Measurements from ENCODE around the gene TASOR. TPM values are rescaled to one million over a fixed set of nuclear protein-coding genes. Genes with fewer than 3 reads are reported as not detected.

TASOR gene
- total RNA-seq, 1 donor from 2014 or later, result 45.6 TPM

DNA sequence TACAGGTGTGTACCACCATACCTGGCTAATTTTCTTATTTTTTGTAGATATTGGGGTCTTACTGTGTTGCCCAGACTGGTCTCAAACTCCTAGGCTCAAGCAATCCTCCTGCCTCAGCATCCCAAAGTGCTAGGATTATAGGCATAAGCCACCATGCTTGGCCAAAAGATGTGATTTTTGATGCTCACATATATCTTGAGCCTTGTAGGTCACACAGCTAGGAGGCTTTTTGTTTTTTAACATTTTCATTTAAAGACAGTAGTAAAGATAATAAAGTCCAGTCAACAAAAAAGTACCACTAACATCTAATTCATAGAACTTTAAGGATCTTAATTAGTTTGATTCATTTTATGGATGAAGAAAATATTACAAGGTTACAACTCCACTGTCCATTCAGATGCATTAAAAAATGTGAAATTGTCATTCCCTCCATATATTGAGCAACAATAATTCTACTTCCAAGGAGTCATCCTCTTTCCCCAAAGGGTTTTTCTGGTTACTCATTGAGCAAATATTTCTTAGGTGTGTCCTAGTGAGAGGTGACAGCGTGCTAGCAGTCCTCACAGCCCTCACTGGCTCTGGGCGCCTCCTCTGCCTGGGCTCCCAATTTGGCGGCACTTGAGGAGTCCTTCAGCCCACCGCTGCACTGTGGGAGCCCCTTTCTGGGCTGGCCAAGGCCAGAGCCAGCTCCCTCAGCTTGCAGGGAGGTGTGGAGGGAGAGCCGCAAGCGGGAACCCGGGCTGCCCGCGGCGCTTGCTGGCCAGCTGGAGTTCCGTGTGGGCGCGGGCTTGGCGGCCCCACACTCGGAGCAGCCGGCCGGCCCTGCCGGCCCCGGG, 8.3 kb upstream of the TASOR start:
- DNase-seq, result no peak
- Mint-ChIP-seq H3K9me3 (ENCODE audit: unreplicated experiment) (no peaks in the 10 kb centered on the region), H3K4me3 (ENCODE audit: unreplicated experiment) (no peak overlapping the region), H3K27ac (ENCODE audit: unreplicated experiment) (no peak overlapping the region), H3K36me3 (ENCODE audit: unreplicated experiment) (no peaks in the 10 kb centered on the region), H3K4me1 (ENCODE audit: low read depth, unreplicated experiment) (no peaks in the 10 kb centered on the region), H3K27me3 (ENCODE audit: unreplicated experiment) (no peaks in the 10 kb centered on the region)
- TF ChIP-seq, protein P1, sequence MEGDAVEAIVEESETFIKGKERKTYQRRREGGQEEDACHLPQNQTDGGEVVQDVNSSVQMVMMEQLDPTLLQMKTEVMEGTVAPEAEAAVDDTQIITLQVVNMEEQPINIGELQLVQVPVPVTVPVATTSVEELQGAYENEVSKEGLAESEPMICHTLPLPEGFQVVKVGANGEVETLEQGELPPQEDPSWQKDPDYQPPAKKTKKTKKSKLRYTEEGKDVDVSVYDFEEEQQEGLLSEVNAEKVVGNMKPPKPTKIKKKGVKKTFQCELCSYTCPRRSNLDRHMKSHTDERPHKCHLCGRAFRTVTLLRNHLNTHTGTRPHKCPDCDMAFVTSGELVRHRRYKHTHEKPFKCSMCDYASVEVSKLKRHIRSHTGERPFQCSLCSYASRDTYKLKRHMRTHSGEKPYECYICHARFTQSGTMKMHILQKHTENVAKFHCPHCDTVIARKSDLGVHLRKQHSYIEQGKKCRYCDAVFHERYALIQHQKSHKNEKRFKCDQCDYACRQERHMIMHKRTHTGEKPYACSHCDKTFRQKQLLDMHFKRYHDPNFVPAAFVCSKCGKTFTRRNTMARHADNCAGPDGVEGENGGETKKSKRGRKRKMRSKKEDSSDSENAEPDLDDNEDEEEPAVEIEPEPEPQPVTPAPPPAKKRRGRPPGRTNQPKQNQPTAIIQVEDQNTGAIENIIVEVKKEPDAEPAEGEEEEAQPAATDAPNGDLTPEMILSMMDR (IDR thresholded peaks at IDR 0.05; ENCODE audit: partially characterized antibody, unreplicated experiment), result no peak

DNA sequence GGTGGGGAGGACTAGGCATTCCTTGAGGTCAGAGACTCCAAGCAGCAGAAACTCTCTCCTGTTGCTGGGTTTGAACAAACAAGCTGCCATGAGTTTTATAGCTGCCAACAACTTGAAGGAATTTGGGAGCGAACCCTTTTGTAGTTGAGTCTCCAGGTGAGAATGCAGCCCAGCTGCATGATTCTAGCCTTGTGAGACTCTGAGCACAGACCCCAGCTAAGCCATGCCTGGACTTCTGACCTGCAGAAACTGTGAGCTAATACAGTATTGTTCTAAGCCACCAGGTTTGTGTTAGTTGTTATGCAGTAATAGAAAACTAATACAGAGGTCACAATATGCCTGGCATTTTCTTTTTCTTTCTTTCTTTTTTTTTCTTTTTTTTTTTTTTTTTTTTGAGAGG, 6.2 kb upstream of the TASOR start:
- H3K9me3 Mint-ChIP-seq (ENCODE audit: unreplicated experiment), result no peaks in the 10 kb centered on the region
- no peak overlapping the region for H3K27ac Mint-ChIP-seq (ENCODE audit: unreplicated experiment)
- no peak overlapping the region for H3K4me3 Mint-ChIP-seq (ENCODE audit: unreplicated experiment)
- H3K4me1 Mint-ChIP-seq (ENCODE audit: low read depth, unreplicated experiment), result no peaks in the 10 kb centered on the region
- TF ChIP-seq, protein P1 (IDR thresholded peaks at IDR 0.05; ENCODE audit: partially characterized antibody, unreplicated experiment), result no peak
- peaks cover under 1% of the 10 kb centered on the region for H3K36me3 Mint-ChIP-seq (ENCODE audit: unreplicated experiment)
- DNase-seq, result no peak
- H3K27me3 Mint-ChIP-seq (ENCODE audit: unreplicated experiment), result no peaks in the 10 kb centered on the region

DNA sequence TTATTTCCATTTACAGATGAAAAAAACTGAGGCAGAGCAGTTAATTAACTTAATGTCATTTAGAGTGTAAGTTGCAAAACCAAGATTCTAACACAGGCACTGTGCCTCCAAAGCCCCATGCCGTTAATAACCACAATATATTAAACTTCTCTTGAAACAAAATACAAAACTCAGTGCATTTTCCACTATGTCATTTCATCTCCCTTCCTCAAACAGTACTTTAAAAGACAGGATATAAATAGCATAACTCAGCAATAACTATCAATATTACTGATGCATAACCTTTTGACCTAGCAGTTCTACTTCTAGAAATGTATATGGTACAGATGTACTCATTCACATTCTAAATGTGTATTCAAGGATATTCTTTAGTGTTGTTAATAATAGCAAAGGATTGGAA, 5.1 kb upstream of the TASOR start:
- no peaks in the 10 kb centered on the region for H3K4me1 Mint-ChIP-seq (ENCODE audit: low read depth, unreplicated experiment)
- peaks cover 6% of the 10 kb centered on the region for H3K9me3 Mint-ChIP-seq (ENCODE audit: unreplicated experiment)
- no peak for DNase-seq
- no peak overlapping the region for H3K27ac Mint-ChIP-seq (ENCODE audit: unreplicated experiment)
- peaks cover 7% of the 10 kb centered on the region for H3K36me3 Mint-ChIP-seq (ENCODE audit: unreplicated experiment)
- H3K4me3 Mint-ChIP-seq (ENCODE audit: unreplicated experiment), result no peak overlapping the region
- TF ChIP-seq, protein P1 (IDR thresholded peaks at IDR 0.05; ENCODE audit: partially characterized antibody, unreplicated experiment), result no peak
- peaks cover 6% of the 10 kb centered on the region for H3K27me3 Mint-ChIP-seq (ENCODE audit: unreplicated experiment)

DNA sequence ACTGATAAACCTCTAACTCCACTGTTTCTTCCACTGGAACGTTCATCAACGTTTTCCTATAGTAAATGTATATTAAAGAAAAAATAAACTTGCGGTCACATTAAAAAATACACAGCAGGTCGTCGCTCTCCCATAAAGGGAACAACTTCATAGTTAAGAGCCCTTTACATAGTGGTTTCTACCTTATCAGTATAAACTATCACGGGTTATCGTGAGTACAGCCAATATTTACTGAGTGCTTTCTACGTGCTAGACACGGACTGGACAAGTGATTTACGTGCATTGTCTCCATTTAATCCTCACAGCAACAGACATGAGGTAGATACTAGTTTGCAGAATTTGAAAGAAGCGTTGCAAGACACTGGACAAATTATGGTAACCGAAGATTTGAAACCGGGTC, 964 bp upstream of the TASOR start:
- Mint-ChIP-seq H3K27me3 (ENCODE audit: unreplicated experiment) (peaks cover 14% of the 10 kb centered on the region), H3K36me3 (ENCODE audit: unreplicated experiment) (peaks cover 7% of the 10 kb centered on the region), H3K4me3 (ENCODE audit: unreplicated experiment) (peak overlapping the region; percentile 75), H3K4me1 (ENCODE audit: low read depth, unreplicated experiment) (peaks cover 4% of the 10 kb centered on the region), H3K27ac (ENCODE audit: unreplicated experiment) (no peak overlapping the region), H3K9me3 (ENCODE audit: unreplicated experiment) (peaks cover 11% of the 10 kb centered on the region)
- TF ChIP-seq, protein P1 (IDR thresholded peaks at IDR 0.05; ENCODE audit: partially characterized antibody, unreplicated experiment), result no peak
- no peak for DNase-seq

DNA sequence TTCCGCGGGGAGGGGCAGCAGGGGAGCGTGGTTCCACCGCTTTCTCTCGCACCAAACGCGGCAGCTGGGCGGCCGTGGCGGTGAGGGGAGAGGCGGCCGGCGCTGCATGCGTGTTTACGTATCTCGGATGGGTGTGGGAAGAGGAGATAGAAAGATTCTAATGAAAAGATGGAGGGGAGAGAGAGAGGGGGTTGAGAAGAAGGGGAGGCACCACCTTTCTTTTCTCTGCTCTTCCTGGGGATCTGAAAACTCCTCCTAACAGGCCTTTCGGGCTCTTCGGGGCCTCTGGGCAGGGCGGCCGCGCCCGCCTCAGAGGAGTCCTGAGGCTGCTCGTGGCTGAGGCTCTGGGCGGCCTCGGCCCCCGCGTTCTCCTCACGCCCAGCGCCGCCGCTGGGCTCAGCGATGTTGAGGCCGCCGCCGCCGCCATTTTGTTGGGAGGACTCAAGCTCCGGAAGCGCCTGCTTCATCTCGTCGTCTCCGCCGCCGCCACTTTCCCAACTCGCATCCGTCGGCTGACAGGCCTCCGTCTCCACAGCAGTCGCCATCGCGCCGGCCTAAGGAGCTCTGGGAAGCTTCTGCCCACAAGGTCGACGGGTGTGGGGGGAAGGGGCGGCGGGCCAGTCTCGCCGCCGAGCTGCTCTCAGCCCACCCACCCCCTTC, 473 bp downstream of the TASOR start:
- TF ChIP-seq, protein P1 (IDR thresholded peaks at IDR 0.05; ENCODE audit: partially characterized antibody, unreplicated experiment), result no peak
- DNase-seq, result peak; percentile 82
- peaks cover 5% of the 10 kb centered on the region for H3K4me1 Mint-ChIP-seq (ENCODE audit: low read depth, unreplicated experiment)
- peaks cover 7% of the 10 kb centered on the region for H3K36me3 Mint-ChIP-seq (ENCODE audit: unreplicated experiment)
- peak overlapping the region; percentile 90 for H3K4me3 Mint-ChIP-seq (ENCODE audit: unreplicated experiment)
- H3K27me3 Mint-ChIP-seq (ENCODE audit: unreplicated experiment), result peaks cover 14% of the 10 kb centered on the region
- peak overlapping the region; percentile 95 for H3K27ac Mint-ChIP-seq (ENCODE audit: unreplicated experiment)
- H3K9me3 Mint-ChIP-seq (ENCODE audit: unreplicated experiment), result peaks cover 11% of the 10 kb centered on the region

Data from glutamatergic neuron (in vitro differentiated cells).